T1000 (cell line): ENCODE measurements around the gene EGFR.

Source experiments
- DNase-seq: peaks from one replicate; lab custom pipeline; 2025; ENCODE audit warnings: mixed read lengths; lab: John Stamatoyannopoulos, UW

Gene EGFR

GRCh38 chr7:55127135-55127551 is 108.3 kb downstream of the EGFR start:
- no peak for DNase-seq

- no peak for DNase-seq
Measured at GRCh38 chr7:55127622-55128081, 108.8 kb downstream of the EGFR start.

GRCh38 chr7:55128693-55129394 is 110.0 kb downstream of the EGFR start:
- DNase-seq = no peak

- DNase-seq = no peak
Measured at GRCh38 chr7:55129541-55130394, 111.0 kb downstream of the EGFR start.

- no peak for DNase-seq
Measured at GRCh38 chr7:55130395-55131141, 111.8 kb downstream of the EGFR start.

- DNase-seq = no peak
Measured at GRCh38 chr7:55131142-55131929, 112.5 kb downstream of the EGFR start.

GRCh38 chr7:55132550-55132889 is 113.7 kb downstream of the EGFR start:
- DNase-seq = no peak

- peak; percentile 90 for DNase-seq
Measured at GRCh38 chr7:55132890-55133551, 114.2 kb downstream of the EGFR start.

- DNase-seq = peak; percentile 83
Measured at GRCh38 chr7:55133630-55134358, 115.0 kb downstream of the EGFR start.

- DNase-seq = no peak
Measured at GRCh38 chr7:55134359-55134725, 115.5 kb downstream of the EGFR start.

GRCh38 chr7:55134786-55135185 is 116.0 kb downstream of the EGFR start:
- no peak for DNase-seq

- DNase-seq = no peak
Measured at GRCh38 chr7:55135462-55135861, 116.6 kb downstream of the EGFR start.

GRCh38 chr7:55138663-55139062 is 119.8 kb downstream of the EGFR start:
- DNase-seq = no peak

- no peak for DNase-seq
Measured at GRCh38 chr7:55140221-55140940, 121.6 kb downstream of the EGFR start.

GRCh38 chr7:55140941-55141278 is 122.1 kb downstream of the EGFR start:
- no peak for DNase-seq

- DNase-seq = no peak
Measured at GRCh38 chr7:55142919-55143600, 124.2 kb downstream of the EGFR start.

- no peak for DNase-seq
Measured at GRCh38 chr7:55144333-55145317, 125.8 kb downstream of the EGFR start.

- no peak for DNase-seq
Measured at GRCh38 chr7:55145606-55146005, 126.8 kb downstream of the EGFR start.
